Thyroid gland (tissue), 4 donors: ENCODE results near the gene RAB35. TPM values are rescaled to one million over a fixed set of nuclear protein-coding genes. Genes with fewer than 3 reads are reported as not detected.

Experiments
- DNase-seq, 2 donors: peaks; one replicate each; pipeline ENCODE4 v3.0.0-alpha.2; 2019
- H3K27ac ChIP-seq, 3 donors: fragments of 200-600 bp; sonication (generic); 1 replicate in 2 of 3; 2 replicates in 1 of 3; pipeline ENCODE4 v1.5.1; 2016 to 2019; ENCODE audit warnings: mild to moderate bottlenecking in 1 of 3, moderate library complexity in 1 of 3
- H3K27me3 ChIP-seq: fragments of 200-600 bp; sonication (generic); one replicate; pipeline ENCODE4 v1.5.1; 2019
- H3K36me3 ChIP-seq, 2 donors: fragments of 200-600 bp; sonication (generic); one replicate each; pipeline ENCODE4 v1.5.1; 2016 to 2019
- H3K4me1 ChIP-seq, 2 donors: fragments of 200-600 bp; sonication (generic); one replicate each; pipeline ENCODE4 v1.5.1; 2017 to 2019
- H3K4me3 ChIP-seq, 3 donors: fragments of 200-600 bp; sonication (generic); replicated peaks in 1 of 3; 1 replicate in 2 of 3; 2 replicates in 1 of 3; pipeline ENCODE4 v1.5.1; 2016; ENCODE audit warnings: mild to moderate bottlenecking in 1 of 3
- H3K9me3 ChIP-seq: fragments of 200-600 bp; sonication (generic); one replicate; pipeline ENCODE4 v1.5.1; 2017
- POLR2A ChIP-seq, 2 donors: fragments of 450-650 bp; IDR thresholded peaks; one replicate each; pipeline ENCODE4 v1.6.1; 2017; ENCODE audit warnings: antibody characterized with exemption in 2 of 2, mild to moderate bottlenecking in 2 of 2, moderate library complexity in 1 of 2
- WGBS, 2 donors: methylation state at CpG; one replicate each; pipeline ENCODE4 v1.1.5; 2017; 5-methylcytosine and 5-hydroxymethylcytosine counted together
- intact Hi-C: fragments of 100-400 bp; cut with DNase I; formaldehyde crosslinking; loops from one replicate; pipeline ENCODE4 v1.15.1; 2023
- total RNA-seq, 4 donors: library from RNA; depleted of rRNA; stranded (reverse); fragments of >200 nt; gene quantifications; one replicate each; pipeline ENCODE4 v1.2.3, GENCODE V29; 2016
- TF ChIP-seq, protein P1 (sequence below), 6 experiments: fragments of 200-600 bp in 3 of 6; fragments of 450-650 bp in 3 of 6; sonication (generic) in 3 of 6; IDR thresholded peaks; one replicate each; pipeline ENCODE4 v1.5.1; 2016 to 2019; ENCODE audit warnings: antibody characterized with exemption in 6 of 6, mild to moderate bottlenecking in 2 of 6, inconsistent platforms in 1 of 6, moderate library complexity in 1 of 6

Gene RAB35
- total RNA-seq, 4 donors from 2014 or later = 14.9 to 19.9 (median 17.4) TPM

DNA sequence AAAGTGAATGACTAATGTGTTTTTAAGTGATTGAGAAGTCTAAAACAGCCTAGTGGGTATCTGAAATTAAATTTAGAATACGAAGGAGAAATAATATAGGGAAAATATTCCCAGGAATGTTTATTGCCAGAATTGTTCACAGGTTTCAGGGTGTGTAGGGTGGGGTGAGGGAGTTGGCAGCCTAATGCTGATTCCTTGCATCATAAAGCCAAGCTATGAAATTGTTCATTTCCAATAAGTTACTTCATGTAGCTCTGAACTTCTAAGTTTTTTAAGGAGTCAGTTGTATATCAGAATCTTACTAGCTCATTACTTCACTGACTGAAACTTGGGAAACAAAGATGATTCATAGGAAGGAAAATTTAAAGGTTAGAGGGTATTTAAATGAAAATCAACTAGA lies 56.4 kb downstream of the RAB35 start:
- H3K4me1 ChIP-seq = peaks cover 7% of the 10 kb centered on the region in 2 donors
- intact Hi-C loops = no loop called here
- WGBS, 2 donors = 92 to 99% methylated on average over 1 of the region's 1 CpG
- H3K4me3 ChIP-seq = no peak overlapping the region
- DNase-seq = no peak
- H3K27me3 ChIP-seq = no peaks in the 10 kb centered on the region
- H3K9me3 ChIP-seq = no peaks in the 10 kb centered on the region
- TF ChIP-seq POLR2A (IDR thresholded peaks at IDR 0.05) = no peak
- TF ChIP-seq, protein P1, sequence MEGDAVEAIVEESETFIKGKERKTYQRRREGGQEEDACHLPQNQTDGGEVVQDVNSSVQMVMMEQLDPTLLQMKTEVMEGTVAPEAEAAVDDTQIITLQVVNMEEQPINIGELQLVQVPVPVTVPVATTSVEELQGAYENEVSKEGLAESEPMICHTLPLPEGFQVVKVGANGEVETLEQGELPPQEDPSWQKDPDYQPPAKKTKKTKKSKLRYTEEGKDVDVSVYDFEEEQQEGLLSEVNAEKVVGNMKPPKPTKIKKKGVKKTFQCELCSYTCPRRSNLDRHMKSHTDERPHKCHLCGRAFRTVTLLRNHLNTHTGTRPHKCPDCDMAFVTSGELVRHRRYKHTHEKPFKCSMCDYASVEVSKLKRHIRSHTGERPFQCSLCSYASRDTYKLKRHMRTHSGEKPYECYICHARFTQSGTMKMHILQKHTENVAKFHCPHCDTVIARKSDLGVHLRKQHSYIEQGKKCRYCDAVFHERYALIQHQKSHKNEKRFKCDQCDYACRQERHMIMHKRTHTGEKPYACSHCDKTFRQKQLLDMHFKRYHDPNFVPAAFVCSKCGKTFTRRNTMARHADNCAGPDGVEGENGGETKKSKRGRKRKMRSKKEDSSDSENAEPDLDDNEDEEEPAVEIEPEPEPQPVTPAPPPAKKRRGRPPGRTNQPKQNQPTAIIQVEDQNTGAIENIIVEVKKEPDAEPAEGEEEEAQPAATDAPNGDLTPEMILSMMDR (IDR thresholded peaks at IDR 0.05) = no peak
- H3K27ac ChIP-seq = no peak overlapping the region
- H3K36me3 ChIP-seq = no peaks in the 10 kb centered on the region

- Histone ChIP-seq H3K9me3 (no peaks in the 10 kb centered on the region), H3K4me3 (no peak overlapping the region), H3K27ac (no peak overlapping the region), H3K4me1 (no peaks in the 10 kb centered on the region), H3K36me3 (no peaks in the 10 kb centered on the region), H3K27me3 (no peaks in the 10 kb centered on the region)
- 61 to 74% methylated on average over 5 of the region's 5 CpGs for WGBS, 2 donors
- TF ChIP-seq, protein P1 (IDR thresholded peaks at IDR 0.05) = no peak
- no peak for TF ChIP-seq POLR2A (IDR thresholded peaks at IDR 0.05)
- intact Hi-C loops = no loop called here
- DNase-seq = no peak
These were observed 59.8 kb downstream of the RAB35 start for GRCh38 chr12:120056739-120057138.

- intact Hi-C loops = no loop called here
- Histone ChIP-seq H3K27me3 (no peaks in the 10 kb centered on the region), H3K27ac (no peak overlapping the region), H3K4me3 (no peak overlapping the region), H3K9me3 (no peaks in the 10 kb centered on the region), H3K36me3 (no peaks in the 10 kb centered on the region), H3K4me1 (no peaks in the 10 kb centered on the region)
- no peak for DNase-seq
- 85 to 86% methylated on average over 2 of the region's 2 CpGs for WGBS, 2 donors
- TF ChIP-seq, protein P1 (IDR thresholded peaks at IDR 0.05) = no peak
- no peak for TF ChIP-seq POLR2A (IDR thresholded peaks at IDR 0.05)
These were observed 61.1 kb downstream of the RAB35 start for GRCh38 chr12:120055231-120056000.

- Histone ChIP-seq H3K36me3 (no peaks in the 10 kb centered on the region), H3K27me3 (no peaks in the 10 kb centered on the region), H3K4me1 (no peaks in the 10 kb centered on the region), H3K4me3 (no peak overlapping the region), H3K9me3 (no peaks in the 10 kb centered on the region), H3K27ac (no peak overlapping the region)
- DNase-seq = no peak
- TF ChIP-seq POLR2A (IDR thresholded peaks at IDR 0.05) = no peak
- TF ChIP-seq, protein P1 (IDR thresholded peaks at IDR 0.05) = no peak
- intact Hi-C loops = no loop called here
- 95 to 96% methylated on average over 4 of the region's 4 CpGs for WGBS, 2 donors
These were observed 62.3 kb downstream of the RAB35 start for GRCh38 chr12:120054293-120054692.

DNA sequence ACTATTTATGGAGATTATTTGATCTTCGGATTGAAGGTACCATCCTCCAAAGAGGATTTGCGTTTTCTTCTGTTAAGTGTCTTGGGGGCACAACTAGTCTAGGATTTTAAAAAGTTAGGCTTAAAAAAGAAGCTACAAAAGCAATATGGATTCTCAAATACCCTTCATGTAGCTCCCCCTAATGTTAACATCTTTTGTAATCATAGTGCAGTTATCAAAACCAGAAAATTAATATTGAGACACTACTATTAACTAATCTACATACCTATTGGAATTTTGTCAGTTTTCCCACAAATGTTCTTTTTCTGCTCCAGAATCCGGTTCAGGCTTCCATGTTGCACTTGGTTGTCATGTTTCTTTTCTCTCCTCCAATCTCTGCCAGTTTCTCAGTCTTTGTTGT lies 65.0 kb downstream of the RAB35 start:
- 93 to 97% methylated on average over 3 of the region's 3 CpGs for WGBS, 2 donors
- no peak overlapping the region for H3K4me3 ChIP-seq
- no peaks in the 10 kb centered on the region for H3K27me3 ChIP-seq
- no peak for TF ChIP-seq POLR2A (IDR thresholded peaks at IDR 0.05)
- TF ChIP-seq, protein P1 (IDR thresholded peaks at IDR 0.05) = no peak
- H3K9me3 ChIP-seq = no peaks in the 10 kb centered on the region
- H3K36me3 ChIP-seq = no peaks in the 10 kb centered on the region
- H3K27ac ChIP-seq = no peak overlapping the region
- H3K4me1 ChIP-seq = no peaks in the 10 kb centered on the region
- no peak for DNase-seq
- intact Hi-C loops = no loop called here
